Heart left ventricle (tissue), 16 donors: ENCODE measurements around the gene SLC25A21. TPM values are rescaled to one million over a fixed set of nuclear protein-coding genes. Genes with fewer than 3 reads are reported as not detected.

ENCODE experiments used
- ATAC-seq, 4 donors: fragments of 200-7000 bp; cut with Tn5 transposase; one replicate each; pipeline ENCODE4 v1.9.1; 2020 to 2022; ENCODE audit warnings: moderate library complexity in 4 of 4, mild to moderate bottlenecking in 3 of 4, moderate number of reproducible peaks in 1 of 4
- DNase-seq, 5 donors: peaks; one replicate each; pipeline ENCODE4 v3.0.0-alpha.2; 2020
- H3K27ac ChIP-seq, 12 donors: fragments of 200-600 bp; sonication (generic) in 4 of 12; one replicate each; pipeline versions ENCODE4 v1.5.0 to v1.8.0; 2016 to 2022; ENCODE audit warnings: mild to moderate bottlenecking in 2 of 12
- H3K27me3 ChIP-seq, 9 donors: fragments of 200-600 bp; sonication (generic) in 2 of 9; one replicate each; pipeline versions ENCODE4 v1.5.1 to v1.8.0; 2016 to 2022; ENCODE audit warnings: mild to moderate bottlenecking in 3 of 9
- H3K36me3 ChIP-seq, 9 donors: fragments of 200-600 bp; sonication (generic) in 2 of 9; one replicate each; pipeline versions ENCODE4 v1.5.0 to v1.8.0; 2018 to 2022; ENCODE audit warnings: mild to moderate bottlenecking in 2 of 9
- H3K4me1 ChIP-seq, 12 donors: fragments of 200-600 bp; sonication (generic) in 4 of 12; one replicate each; pipeline versions ENCODE4 v1.5.0 to v1.8.0; 2016 to 2022; ENCODE audit warnings: mild to moderate bottlenecking in 3 of 12
- H3K4me3 ChIP-seq, 12 donors: fragments of 200-600 bp; sonication (generic) in 4 of 12; one replicate each; pipeline versions ENCODE4 v1.5.0 to v1.8.0; 2017 to 2022; ENCODE audit warnings: mild to moderate bottlenecking in 9 of 12, moderate library complexity in 4 of 12
- H3K9me3 ChIP-seq, 12 donors: fragments of 200-600 bp; sonication (generic) in 4 of 12; one replicate each; pipeline versions ENCODE4 v1.5.0 to v1.8.0; 2016 to 2022; ENCODE audit warnings: mild to moderate bottlenecking in 1 of 12
- CTCF ChIP-seq, 12 donors: fragments of 200-600 bp; sonication (generic) in 4 of 12; IDR thresholded peaks; one replicate each; pipeline versions ENCODE4 v1.5.0 to v1.8.0; 2018 to 2022; ENCODE audit warnings: antibody characterized with exemption in 12 of 12, mild to moderate bottlenecking in 5 of 12
- POLR2A ChIP-seq, 2 donors: fragments of 450-650 bp; IDR thresholded peaks; one replicate each; pipeline ENCODE4 v1.6.1; 2017; ENCODE audit warnings: antibody characterized with exemption in 2 of 2, mild to moderate bottlenecking in 2 of 2, moderate library complexity in 2 of 2
- WGBS, 4 donors: extraction: QIAGEN DNeasy Blood & Tissue Kit in 2 of 4; methylation state at CpG; one replicate each; pipeline versions ENCODE4 v1.1.5 to v1.1.7; 2013 to 2018; 5-methylcytosine and 5-hydroxymethylcytosine counted together
- intact Hi-C, 10 donors: fragments of 100-400 bp; cut with DNase I; formaldehyde crosslinking; loops; one replicate each; pipeline versions ENCODE4 v1.11.1 to v1.14.2; 2022
- polyA plus RNA-seq, 2 donors: library from polyadenylated mRNA; stranded (reverse); fragments of 200-250 nt; gene quantifications; one replicate each; pipeline ENCODE4 v1.2.3, GENCODE V29; 2013
- total RNA-seq, 9 donors: library from RNA; depleted of rRNA in 2 of 9; stranded (reverse); fragments of >200 nt in 2 of 9; fragmentation: NEBNext Ultra II Directional in 3 of 9; extraction: Animal tissue kit (Norgen Biotek cat#: 25700) in 3 of 9; gene quantifications; one replicate each; pipeline versions ENCODE4 v1.1.0 to v1.2.4, GENCODE V29; 2016 to 2023
- donor health status: ischemic (EF 13 %, LVEDD 7.1; RV severe dilation, severe dysfunction).
- donor health status: healthy with polysubstance abuse.
- donor health status: DM: no; HTN: yes; CAD: no.
- donor health status: DM: no; HTN: no; CAD: no.
- donor health status: ischemic (EF 25% LVEDD 6.9; RV normal size, moderate dysfunction).
- donor health status: ischemic (EF 25% LVEDD 5.7; RV mildly dilated, moderate dysfunction).
- donor health status: healthy.
- donor health status: DM: yes; HTN: yes; CAD: no.
- donor health status: ischemic (EF 35%, LVEDD 5.7; RV mildly dilated, moderate dysfunction).
- donor health status: nonischemic (EF 11% LVEDD 7.7; RV severe dilation, severe dysfunction).
- donor health status: DM: yes; HTN: yes; CAD: no.
- donor health status: PGD.
- donor health status: ischemic (EF 29% LVEDD 5.4; RV normal size, mild dysfunction).
- donor health status: nonischemic (EF 23%, LVEDD 6.1; RV moderate dilation, normal function).

Gene SLC25A21
- total and polyA plus RNA-seq, 11 donors: 0.12 to 1.6 (median 0.24) TPM; not detected in 1

DNA sequence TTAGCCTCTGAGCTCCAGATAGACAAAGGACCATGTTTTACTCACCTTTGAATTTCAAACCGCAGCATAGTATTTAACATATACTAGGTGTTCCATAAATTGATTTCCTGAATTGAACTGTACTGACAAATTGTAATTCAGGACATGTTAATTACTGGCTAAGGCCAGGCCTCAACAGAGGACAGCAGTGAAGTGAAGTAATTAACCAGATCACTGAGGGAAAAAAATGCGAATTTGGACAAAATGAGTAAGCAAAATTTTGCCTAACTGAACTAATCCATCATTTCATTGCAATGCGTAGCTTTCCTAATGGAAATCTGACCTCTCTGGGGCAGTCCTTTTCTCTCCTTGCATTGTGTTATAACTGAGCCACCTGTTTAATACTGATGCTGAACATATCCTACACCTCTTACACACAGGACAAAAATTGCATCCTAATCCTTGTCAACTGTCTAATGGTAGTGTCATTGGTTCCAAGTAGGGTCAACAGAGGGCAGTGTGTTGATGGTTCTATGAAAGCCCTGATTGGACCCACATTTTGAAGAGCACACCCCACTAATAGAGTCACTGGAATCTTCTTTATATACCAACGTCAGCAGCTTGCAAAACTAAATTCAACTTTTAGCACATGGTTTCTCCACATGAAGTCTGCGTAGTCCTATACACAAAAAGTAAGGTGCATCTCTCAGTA, 148.4 kb downstream of the SLC25A21 start:
- no peak overlapping the region for H3K27ac ChIP-seq
- WGBS, 4 donors: 86 to 96% (median 91%) methylated on average over 5 of the region's 5 CpGs
- H3K36me3 ChIP-seq: no peaks in the 10 kb centered on the region
- H3K9me3 ChIP-seq: no peaks in the 10 kb centered on the region
- ATAC-seq: no peak
- TF ChIP-seq CTCF (IDR thresholded peaks at IDR 0.05) (no peak), POLR2A (IDR thresholded peaks at IDR 0.05) (no peak)
- H3K4me1 ChIP-seq: peaks cover 0 to 3% (median 0%) of the 10 kb centered on the region in 12 donors
- intact Hi-C loops: no loop called here
- no peaks in the 10 kb centered on the region for H3K27me3 ChIP-seq
- no peak overlapping the region for H3K4me3 ChIP-seq
- no peak for DNase-seq

DNA sequence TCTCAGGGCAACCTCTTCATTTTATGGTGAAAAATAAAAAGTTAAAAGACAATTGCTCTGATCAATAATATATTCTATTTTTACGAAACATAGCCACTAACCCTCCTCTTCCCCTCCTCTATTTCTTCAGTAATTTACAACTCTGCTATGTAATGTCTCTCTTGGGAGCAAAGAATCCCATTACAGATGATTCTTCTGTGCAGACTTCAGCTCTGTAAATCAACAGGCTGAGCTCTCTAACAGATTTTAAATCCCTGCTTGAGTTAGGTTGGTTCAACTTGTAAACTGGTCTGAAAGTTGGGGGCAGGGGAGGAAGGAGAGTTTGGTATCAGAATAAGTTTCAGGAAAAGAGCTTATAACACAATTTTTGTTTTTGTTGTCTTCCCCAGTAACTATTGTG, 151.0 kb downstream of the SLC25A21 start:
- ATAC-seq: no peak
- H3K36me3 ChIP-seq: no peaks in the 10 kb centered on the region
- H3K27ac ChIP-seq: no peak overlapping the region
- intact Hi-C loops: no loop called here
- DNase-seq: no peak
- H3K9me3 ChIP-seq: no peaks in the 10 kb centered on the region
- no peaks in the 10 kb centered on the region for H3K27me3 ChIP-seq
- peaks cover 0 to 3% (median 0%) of the 10 kb centered on the region in 12 donors for H3K4me1 ChIP-seq
- WGBS, 4 donors: 85 to 90% (median 87%) methylated on average over 1 of the region's 1 CpG
- TF ChIP-seq POLR2A (IDR thresholded peaks at IDR 0.05): no peak
- no peak overlapping the region for H3K4me3 ChIP-seq

- no peak overlapping the region for H3K4me3 ChIP-seq
- DNase-seq: no peak
- H3K4me1 ChIP-seq: no peaks in the 10 kb centered on the region
- TF ChIP-seq CTCF (IDR thresholded peaks at IDR 0.05): no peak
- no peak for TF ChIP-seq POLR2A (IDR thresholded peaks at IDR 0.05)
- no peaks in the 10 kb centered on the region for H3K9me3 ChIP-seq
- H3K27ac ChIP-seq: no peak overlapping the region
- ATAC-seq: no peak
- H3K36me3 ChIP-seq: no peaks in the 10 kb centered on the region
- no peaks in the 10 kb centered on the region for H3K27me3 ChIP-seq
- intact Hi-C loops: no loop called here
- WGBS, 4 donors: 48 to 70% (median 60%) methylated on average over 1 of the region's 1 CpG
These were observed 152.9 kb downstream of the SLC25A21 start for GRCh38 chr14:37019488-37019887.

DNA sequence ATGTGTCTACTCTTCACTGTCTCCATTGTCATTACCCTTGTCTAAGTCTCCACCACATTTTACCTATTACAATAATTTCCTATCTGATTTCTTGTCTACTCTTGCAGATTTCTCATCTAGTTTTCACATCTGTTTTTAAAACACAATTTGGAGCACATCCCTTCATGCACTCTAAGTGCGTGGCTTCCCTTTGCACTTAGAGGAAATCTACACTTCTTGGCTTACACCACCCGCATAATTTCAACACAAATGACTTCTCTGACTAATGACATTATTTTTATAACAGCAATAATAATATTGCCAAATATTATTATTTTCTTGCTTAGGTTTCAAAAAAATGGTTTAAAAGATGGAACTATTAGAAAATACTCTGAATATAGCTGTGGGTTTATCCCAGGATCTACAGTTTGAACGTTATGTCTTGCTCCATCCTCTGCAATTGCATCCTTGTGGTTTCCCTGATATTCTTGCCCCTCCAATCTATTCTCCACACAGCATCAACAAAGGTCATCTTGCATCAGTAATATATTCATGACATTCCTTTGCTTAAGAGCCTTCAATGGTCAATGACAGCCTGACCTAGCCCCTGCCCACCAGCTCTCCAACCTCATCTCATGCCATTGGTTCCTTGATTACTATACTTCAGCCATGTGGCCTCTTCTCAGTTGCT, 153.7 kb downstream of the SLC25A21 start:
- ATAC-seq (no peak), DNase-seq (no peak)
- WGBS, 4 donors: 60 to 79% (median 63%) methylated on average over 3 of the region's 3 CpGs
- Histone ChIP-seq H3K4me1 (no peaks in the 10 kb centered on the region), H3K4me3 (no peak overlapping the region), H3K9me3 (no peaks in the 10 kb centered on the region), H3K27me3 (no peaks in the 10 kb centered on the region), H3K27ac (no peak overlapping the region), H3K36me3 (no peaks in the 10 kb centered on the region)
- TF ChIP-seq POLR2A (IDR thresholded peaks at IDR 0.05): no peak
- no peak for TF ChIP-seq CTCF (IDR thresholded peaks at IDR 0.05)
- intact Hi-C loops: no loop called here
